Activated CD8-positive, alpha-beta T cell treated with anti-CD3 and anti-CD28 coated beads for 36 hours (primary cell): Measurements from ENCODE around the gene SETD1A. TPM values are rescaled to one million over a fixed set of nuclear protein-coding genes. Genes with fewer than 3 reads are reported as not detected.
A peak's percentile ranks its signal among the peaks of the same experiment; 100 is the strongest.

Experiments
- ATAC-seq: fragments of 200-7000 bp; cut with Tn5 transposase; one replicate; pipeline ENCODE4 v1.10.0; 2021; ENCODE audit warnings: mild to moderate bottlenecking, moderate library complexity
- CTCF ChIA-PET: fragments of 350-600 bp; sonication (Branson Sonifier 250); formaldehyde crosslinking; loops from one replicate; lab custom pipeline; 2021; ENCODE audit warnings: antibody characterized with exemption; lab: Charles Lee
- POLR2A ChIA-PET: fragments of 350-600 bp; sonication (Branson Sonifier 250); formaldehyde crosslinking; loops from one replicate; lab custom pipeline; 2021; ENCODE audit warnings: antibody characterized with exemption; lab: Charles Lee
- DNase-seq: peaks from one replicate; pipeline ENCODE4 v3.0.0-alpha.2; 2020
- H3K27ac Mint-ChIP-seq: one replicate; pipeline ENCODE4 v1.8.0; 2021; ENCODE audit warnings: mild to moderate bottlenecking, mixed read lengths
- H3K27me3 Mint-ChIP-seq: one replicate; pipeline ENCODE4 v1.8.0; 2021; ENCODE audit warnings: mixed read lengths
- H3K36me3 Mint-ChIP-seq: one replicate; pipeline ENCODE4 v1.8.0; 2021; ENCODE audit warnings: low read depth, mixed read lengths
- H3K4me1 Mint-ChIP-seq: one replicate; pipeline ENCODE4 v1.8.0; 2021; ENCODE audit warnings: low read depth, mixed read lengths
- H3K4me3 Mint-ChIP-seq: one replicate; pipeline ENCODE4 v1.8.0; 2021; ENCODE audit warnings: mild to moderate bottlenecking, moderate library complexity, mixed read lengths
- H3K9me3 Mint-ChIP-seq: one replicate; pipeline ENCODE4 v1.8.0; 2021; ENCODE audit warnings: mixed read lengths
- intact Hi-C: fragments of 100-400 bp; cut with micrococcal nuclease; formaldehyde crosslinking; loops from one replicate; pipeline ENCODE4 v1.10.0; 2022
- total RNA-seq, 2 experiments: library from RNA; stranded (reverse); gene quantifications; one replicate each; pipeline ENCODE4 v1.2.3, GENCODE V29; 2021
- TF ChIP-seq, protein P1 (sequence below): fragments of 200-600 bp; IDR thresholded peaks from one replicate; pipeline ENCODE4 v1.8.0; 2022; ENCODE audit warnings: antibody characterized with exemption, mild to moderate bottlenecking

SETD1A gene
- total RNA-seq, 2 experiments from 2014 or later: 18.0 to 19.2 TPM

GRCh38 chr16:30956601-30957455 is 726 bp upstream of the SETD1A start:
- Mint-ChIP-seq H3K4me3 (peak overlapping the region; percentile 89), H3K27me3 (no peaks in the 10 kb centered on the region), H3K27ac (peak overlapping the region; percentile 99), H3K9me3 (no peaks in the 10 kb centered on the region), H3K4me1 (peaks cover 37% of the 10 kb centered on the region), H3K36me3 (peaks cover 30% of the 10 kb centered on the region)
- intact Hi-C loops: no loop called here
- ChIA-PET POLR2A (interaction anchor here (0.5 to 1.3 kb wide), 3 partner anchors 59 to 502 kb away, joined by 3 to 5 read pairs (median 3); partner anchors contain the start of gene FUS), CTCF (interaction anchor here (1.1 to 2.9 kb wide), 2 partner anchors 15 to 201 kb away, joined by 4 to 13 read pairs; no protein-coding TSS in a partner anchor)
- peak; percentile 95 for DNase-seq
- TF ChIP-seq, protein P1, sequence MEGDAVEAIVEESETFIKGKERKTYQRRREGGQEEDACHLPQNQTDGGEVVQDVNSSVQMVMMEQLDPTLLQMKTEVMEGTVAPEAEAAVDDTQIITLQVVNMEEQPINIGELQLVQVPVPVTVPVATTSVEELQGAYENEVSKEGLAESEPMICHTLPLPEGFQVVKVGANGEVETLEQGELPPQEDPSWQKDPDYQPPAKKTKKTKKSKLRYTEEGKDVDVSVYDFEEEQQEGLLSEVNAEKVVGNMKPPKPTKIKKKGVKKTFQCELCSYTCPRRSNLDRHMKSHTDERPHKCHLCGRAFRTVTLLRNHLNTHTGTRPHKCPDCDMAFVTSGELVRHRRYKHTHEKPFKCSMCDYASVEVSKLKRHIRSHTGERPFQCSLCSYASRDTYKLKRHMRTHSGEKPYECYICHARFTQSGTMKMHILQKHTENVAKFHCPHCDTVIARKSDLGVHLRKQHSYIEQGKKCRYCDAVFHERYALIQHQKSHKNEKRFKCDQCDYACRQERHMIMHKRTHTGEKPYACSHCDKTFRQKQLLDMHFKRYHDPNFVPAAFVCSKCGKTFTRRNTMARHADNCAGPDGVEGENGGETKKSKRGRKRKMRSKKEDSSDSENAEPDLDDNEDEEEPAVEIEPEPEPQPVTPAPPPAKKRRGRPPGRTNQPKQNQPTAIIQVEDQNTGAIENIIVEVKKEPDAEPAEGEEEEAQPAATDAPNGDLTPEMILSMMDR: no peak
- ATAC-seq: peak; percentile 83

DNA sequence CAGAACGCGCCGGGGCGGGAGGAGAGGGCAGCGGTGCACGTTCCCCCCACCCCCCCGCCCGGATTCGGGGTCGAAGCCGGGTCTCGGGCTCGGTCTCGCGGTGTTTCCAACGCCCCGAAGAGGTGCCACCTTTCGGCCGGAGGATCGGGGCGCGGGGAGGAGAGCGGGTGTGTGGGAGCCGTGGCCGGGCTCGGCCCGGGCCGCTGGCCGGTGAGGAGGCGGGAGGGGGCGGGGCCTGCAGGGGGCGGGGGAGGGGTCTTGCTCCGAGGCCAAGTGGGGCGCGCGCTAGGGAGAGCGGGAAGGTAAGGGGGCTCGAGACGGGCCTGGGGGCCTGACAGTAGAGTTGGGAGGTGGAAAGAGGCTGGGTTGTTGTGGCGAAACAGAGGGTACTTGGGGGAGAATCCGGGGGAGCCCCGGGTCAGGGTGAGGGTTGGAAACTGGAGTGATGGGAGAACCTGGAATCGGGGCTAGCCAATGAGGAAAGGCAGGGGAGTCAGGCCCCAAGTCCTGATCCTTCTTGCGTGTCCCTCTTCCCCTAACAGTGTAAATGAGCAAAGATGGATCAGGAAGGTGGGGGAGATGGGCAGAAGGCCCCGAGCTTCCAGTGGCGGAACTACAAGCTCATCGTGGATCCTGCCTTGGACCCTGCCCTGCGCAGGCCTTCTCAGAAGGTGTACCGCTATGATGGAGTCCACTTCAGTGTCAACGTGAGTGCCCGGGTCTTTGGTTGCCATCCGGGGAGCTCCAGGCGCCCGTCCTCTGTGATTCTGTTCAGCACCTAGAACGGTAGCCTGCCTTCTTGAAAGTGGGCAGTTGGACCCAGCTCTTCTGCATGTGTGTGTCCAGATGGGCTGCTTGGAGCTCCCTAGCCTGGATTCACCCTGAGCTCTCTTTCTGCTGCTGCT is 873 bp downstream of the SETD1A start:
- Mint-ChIP-seq H3K9me3 (no peaks in the 10 kb centered on the region), H3K27ac (peak overlapping the region; percentile 90), H3K4me1 (peaks cover 37% of the 10 kb centered on the region), H3K36me3 (peaks cover 37% of the 10 kb centered on the region), H3K27me3 (no peaks in the 10 kb centered on the region), H3K4me3 (peak overlapping the region; percentile 89)
- ATAC-seq: no peak
- TF ChIP-seq, protein P1: no peak
- intact Hi-C loops: no loop called here
- ChIA-PET POLR2A (interaction anchor here (0.6 to 2.4 kb wide), 11 partner anchors 9 to 299 kb away, joined by 3 to 10 read pairs (median 4); partner anchors contain the start of genes FUS, HSD3B7, KAT8 and ORAI3), CTCF (interaction anchor here (0.6 to 1.3 kb wide), 7 partner anchors 14 to 136 kb away, joined by 3 to 5 read pairs (median 3); partner anchors contain the start of gene VKORC1)
- DNase-seq: peak; percentile 49

GRCh38 chr16:30961384-30961783 is 3.8 kb downstream of the SETD1A start:
- no peak overlapping the region for H3K27ac Mint-ChIP-seq
- no peaks in the 10 kb centered on the region for H3K9me3 Mint-ChIP-seq
- H3K4me3 Mint-ChIP-seq: no peak overlapping the region
- H3K27me3 Mint-ChIP-seq: no peaks in the 10 kb centered on the region
- POLR2A ChIA-PET: interaction anchor here (2.0 kb wide), 1 partner anchor 218 kb away, joined by 6 read pairs; the partner anchor contains the start of gene FUS
- peaks cover 54% of the 10 kb centered on the region for H3K36me3 Mint-ChIP-seq
- CTCF ChIA-PET: interaction anchor here (1.4 to 2.2 kb wide), 2 partner anchors 23 to 267 kb away, joined by 5 to 7 read pairs; partner anchors contain the start of gene HSD3B7
- TF ChIP-seq, protein P1: no peak
- no peak for DNase-seq
- no peak for ATAC-seq
- peaks cover 28% of the 10 kb centered on the region for H3K4me1 Mint-ChIP-seq
- intact Hi-C loops: no loop called here

- peaks cover 63% of the 10 kb centered on the region for H3K36me3 Mint-ChIP-seq
- peaks cover 18% of the 10 kb centered on the region for H3K4me1 Mint-ChIP-seq
- H3K9me3 Mint-ChIP-seq: no peaks in the 10 kb centered on the region
- ATAC-seq (no peak), DNase-seq (no peak)
- intact Hi-C loops: no loop called here
- no peaks in the 10 kb centered on the region for H3K27me3 Mint-ChIP-seq
- CTCF ChIA-PET: no interaction called here
- no peak overlapping the region for H3K27ac Mint-ChIP-seq
- POLR2A ChIA-PET: interaction anchor here (0.8 to 1.6 kb wide), 5 partner anchors 13 to 222 kb away, joined by 3 to 5 read pairs (median 3); partner anchors contain the start of genes FUS and ZNF668
- TF ChIP-seq, protein P1: no peak
- H3K4me3 Mint-ChIP-seq: no peak overlapping the region
Observed at GRCh38 chr16:30963925-30964511, 6.5 kb downstream of the SETD1A start.
